K562 (cell line): ENCODE measurements around the gene CLCF1. TPM values are rescaled to one million over a fixed set of nuclear protein-coding genes. Genes with fewer than 3 reads are reported as not detected.

ENCODE experiments used
- CCAR2 ChIP-seq: fragments of 200-400 bp; formaldehyde crosslinking; IDR thresholded peaks from 2 replicates; pipeline ENCODE4 v1.6.1; 2017; ENCODE audit warnings: mild to moderate bottlenecking, low read depth, low read length
- CHCHD3 ChIP-seq: fragments of 250-450 bp; sonication (Bioruptor Pico); IDR thresholded peaks from 2 replicates; pipeline ENCODE4 v2.1.2; 2022; ENCODE audit warnings: mild to moderate bottlenecking
- EP300 ChIP-seq: IDR thresholded peaks from 2 replicates; pipeline ENCODE4 v1.6.1; 2012; ENCODE audit warnings: low read length, improper control_type of control experiment
- HDAC8 ChIP-seq: fragments of 450-650 bp; IDR thresholded peaks from 2 replicates; pipeline ENCODE4 v1.6.1; 2016; ENCODE audit warnings: mild to moderate bottlenecking, missing genetic modification characterization, moderate library complexity, missing compliant biosample characterization
- LEF1 ChIP-seq: fragments of 450-650 bp; IDR thresholded peaks from 2 replicates; pipeline ENCODE4 v1.6.1; 2016; ENCODE audit warnings: mild to moderate bottlenecking
- MEF2D ChIP-seq: conservative IDR thresholded peaks from 2 replicates; pipeline ENCODE4 v1.6.1; 2016; ENCODE audit warnings: low read depth, missing genetic modification characterization, missing compliant biosample characterization
- PURB ChIP-seq: sonication (generic); formaldehyde crosslinking; IDR thresholded peaks from 2 replicates; pipeline ENCODE4 v1.9.0; 2021; ENCODE audit warnings: low read depth, mild to moderate bottlenecking, missing genetic modification reagents
- RBM14 ChIP-seq: fragments of 200-400 bp; formaldehyde crosslinking; IDR thresholded peaks from 2 replicates; pipeline ENCODE4 v1.6.1; 2018; ENCODE audit warnings: low read depth, mild to moderate bottlenecking, low read length, moderate library complexity, borderline replicate concordance; ENCODE audit not compliant: insufficient read depth
- SMC3 ChIP-seq: conservative IDR thresholded peaks from 2 replicates; pipeline ENCODE4 v1.6.1; 2011; ENCODE audit warnings: low read depth, low read length, improper control_type of control experiment; ENCODE audit not compliant: insufficient read depth
- SRSF7 ChIP-seq: fragments of 200-400 bp; formaldehyde crosslinking; optimal IDR thresholded peaks from 2 replicates; pipeline ENCODE3; 2017; ENCODE audit warnings: mild to moderate bottlenecking, low read depth, low read length
- TBL1XR1 ChIP-seq, 2 experiments: IDR thresholded peaks; 2 replicates each; pipeline ENCODE4 v1.6.1; 2012; ENCODE audit warnings: improper control_type of control experiment in 2 of 2, low read length in 2 of 2, mild to moderate bottlenecking in 1 of 2
- ZFP36 ChIP-seq: fragments of 150-350 bp; IDR thresholded peaks from 2 replicates; pipeline ENCODE4 v1.6.1; 2018; ENCODE audit warnings: low read length, low read depth; ENCODE audit not compliant: partially characterized antibody
- ZNF347 ChIP-seq: fragments of 450-650 bp; formaldehyde crosslinking; IDR thresholded peaks from 2 replicates; pipeline ENCODE4 v1.4.0; 2020; ENCODE audit warnings: low read depth, mild to moderate bottlenecking, moderate library complexity
- ZZZ3 ChIP-seq: fragments of 450-650 bp; IDR thresholded peaks from 2 replicates; pipeline ENCODE4 v1.6.1; 2016; ENCODE audit warnings: antibody characterized with exemption, mild to moderate bottlenecking, moderate library complexity
- polyA plus RNA-seq, 8 experiments: library from polyadenylated mRNA; depleted of rRNA in 4 of 8; stranded (reverse) in 5 of 8; unstranded in 3 of 8; fragments of >200 nt; fragmentation: Nextera tagmentation in 2 of 8; fragmentation: Illumina TruSeq in 1 of 8; extraction: Ambion mirVana in 2 of 8; extraction: Trizol in 1 of 8; gene quantifications; 2 replicates each; pipeline versions ENCODE4 v1.2.1 to v1.2.3, GENCODE V29; 2011 to 2014; ENCODE audit warnings: inconsistent platforms in 1 of 8, missing spikeins in 1 of 8
- total RNA-seq, 7 experiments: library from RNA; depleted of rRNA in 6 of 7; stranded (reverse); fragments of >200 nt in 6 of 7; fragmentation: Illumina TruSeq in 2 of 7; extraction: Trizol in 2 of 7; gene quantifications; 2 replicates each; pipeline versions ENCODE4 v1.2.1 to v1.2.3, GENCODE V29; 2011 to 2021; ENCODE audit warnings: low replicate concordance in 1 of 7
- TF ChIP-seq, protein P1 (sequence below): fragments of 250-450 bp; sonication (Bioruptor Pico); IDR thresholded peaks from 2 replicates; pipeline ENCODE4 v1.8.0; 2022; ENCODE audit warnings: moderate library complexity, mild to moderate bottlenecking, inconsistent platforms
- TF ChIP-seq, protein P2 (sequence below): sonication (generic); formaldehyde crosslinking; IDR thresholded peaks from 2 replicates; pipeline ENCODE4 v1.8.1; 2023; ENCODE audit warnings: mild to moderate bottlenecking, missing genetic modification reagents
- TF ChIP-seq, protein P3 (sequence below): sonication (generic); formaldehyde crosslinking; IDR thresholded peaks from 2 replicates; pipeline ENCODE4 v1.9.0; 2022; ENCODE audit warnings: mild to moderate bottlenecking, missing genetic modification reagents
- TF ChIP-seq, protein P4 (sequence below): fragments of 150-350 bp; IDR thresholded peaks from 2 replicates; pipeline ENCODE4 v1.6.1; 2014; ENCODE audit warnings: low read depth, mild to moderate bottlenecking, low read length, borderline replicate concordance
- TF ChIP-seq, protein P5 (sequence below), 2 experiments: fragments of 450-650 bp; conservative IDR thresholded peaks; 2 replicates each; pipeline ENCODE4 v1.6.1; 2017; ENCODE audit warnings: mild to moderate bottlenecking in 2 of 2, moderate library complexity in 2 of 2

The CLCF1 gene
- total and polyA plus RNA-seq, 9 of the 15 experiments (the other 6 are each of a cell fraction or from before 2014, with no cell fraction given) = 0.49 to 5.8 (median 3.0) TPM

DNA sequence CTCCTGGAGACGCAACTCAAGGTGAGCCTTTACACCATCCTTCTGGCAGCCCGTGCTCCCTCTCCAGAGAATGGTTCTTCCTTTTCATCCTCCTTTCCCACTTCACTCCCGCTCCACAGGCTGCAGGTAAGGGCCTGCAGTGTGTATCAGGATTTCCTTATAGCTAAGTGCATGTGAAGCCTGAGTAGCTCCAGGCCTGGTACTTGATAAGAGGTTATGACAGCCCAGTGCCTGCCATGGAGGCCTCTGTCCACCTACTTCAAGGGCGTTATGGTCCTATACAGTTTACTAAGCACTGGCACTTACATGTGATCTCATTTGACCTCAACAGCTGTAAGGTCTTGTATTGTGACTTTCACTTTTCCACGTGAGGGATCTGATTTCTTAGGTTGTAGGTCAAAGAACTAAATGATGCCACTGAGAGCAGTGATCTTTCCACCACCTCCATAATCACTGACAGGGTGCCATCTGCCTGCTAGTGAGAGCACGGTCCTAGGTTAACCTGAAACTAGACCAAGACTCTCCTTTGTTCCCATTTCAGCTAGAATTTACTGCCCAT lies 52.0 kb downstream of the CLCF1 start (continued):
- TF ChIP-seq, protein P1, sequence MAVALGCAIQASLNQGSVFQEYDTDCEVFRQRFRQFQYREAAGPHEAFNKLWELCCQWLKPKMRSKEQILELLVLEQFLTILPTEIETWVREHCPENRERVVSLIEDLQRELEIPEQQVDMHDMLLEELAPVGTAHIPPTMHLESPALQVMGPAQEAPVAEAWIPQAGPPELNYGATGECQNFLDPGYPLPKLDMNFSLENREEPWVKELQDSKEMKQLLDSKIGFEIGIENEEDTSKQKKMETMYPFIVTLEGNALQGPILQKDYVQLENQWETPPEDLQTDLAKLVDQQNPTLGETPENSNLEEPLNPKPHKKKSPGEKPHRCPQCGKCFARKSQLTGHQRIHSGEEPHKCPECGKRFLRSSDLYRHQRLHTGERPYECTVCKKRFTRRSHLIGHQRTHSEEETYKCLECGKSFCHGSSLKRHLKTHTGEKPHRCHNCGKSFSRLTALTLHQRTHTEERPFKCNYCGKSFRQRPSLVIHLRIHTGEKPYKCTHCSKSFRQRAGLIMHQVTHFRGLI = no peak
- TF ChIP-seq, protein P2, sequence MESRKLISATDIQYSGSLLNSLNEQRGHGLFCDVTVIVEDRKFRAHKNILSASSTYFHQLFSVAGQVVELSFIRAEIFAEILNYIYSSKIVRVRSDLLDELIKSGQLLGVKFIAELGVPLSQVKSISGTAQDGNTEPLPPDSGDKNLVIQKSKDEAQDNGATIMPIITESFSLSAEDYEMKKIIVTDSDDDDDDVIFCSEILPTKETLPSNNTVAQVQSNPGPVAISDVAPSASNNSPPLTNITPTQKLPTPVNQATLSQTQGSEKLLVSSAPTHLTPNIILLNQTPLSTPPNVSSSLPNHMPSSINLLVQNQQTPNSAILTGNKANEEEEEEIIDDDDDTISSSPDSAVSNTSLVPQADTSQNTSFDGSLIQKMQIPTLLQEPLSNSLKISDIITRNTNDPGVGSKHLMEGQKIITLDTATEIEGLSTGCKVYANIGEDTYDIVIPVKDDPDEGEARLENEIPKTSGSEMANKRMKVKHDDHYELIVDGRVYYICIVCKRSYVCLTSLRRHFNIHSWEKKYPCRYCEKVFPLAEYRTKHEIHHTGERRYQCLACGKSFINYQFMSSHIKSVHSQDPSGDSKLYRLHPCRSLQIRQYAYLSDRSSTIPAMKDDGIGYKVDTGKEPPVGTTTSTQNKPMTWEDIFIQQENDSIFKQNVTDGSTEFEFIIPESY (CRISPR knock-in tag) = no peak
- TF ChIP-seq SMC3 (no peak), ZNF347 (no peak), EP300 (no peak), CHCHD3 (CRISPR knock-in tag) (no peak), CCAR2 (no peak), RBM14 (no peak), LEF1 (no peak), ZZZ3 (no peak), TBL1XR1 (IDR thresholded peaks at IDR 0.05; ENCODE audit: low read length in 2 of 2) (no peak), MEF2D (no peak), ZFP36 (no peak), SRSF7 (no peak), HDAC8 (tag) (no peak), PURB (CRISPR knock-in tag) (no peak)
- TF ChIP-seq, protein P3, sequence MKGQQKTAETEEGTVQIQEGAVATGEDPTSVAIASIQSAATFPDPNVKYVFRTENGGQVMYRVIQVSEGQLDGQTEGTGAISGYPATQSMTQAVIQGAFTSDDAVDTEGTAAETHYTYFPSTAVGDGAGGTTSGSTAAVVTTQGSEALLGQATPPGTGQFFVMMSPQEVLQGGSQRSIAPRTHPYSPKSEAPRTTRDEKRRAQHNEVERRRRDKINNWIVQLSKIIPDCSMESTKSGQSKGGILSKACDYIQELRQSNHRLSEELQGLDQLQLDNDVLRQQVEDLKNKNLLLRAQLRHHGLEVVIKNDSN = peak; percentile 43; the same call in 1 of the 2 replicates
- TF ChIP-seq, protein P4, sequence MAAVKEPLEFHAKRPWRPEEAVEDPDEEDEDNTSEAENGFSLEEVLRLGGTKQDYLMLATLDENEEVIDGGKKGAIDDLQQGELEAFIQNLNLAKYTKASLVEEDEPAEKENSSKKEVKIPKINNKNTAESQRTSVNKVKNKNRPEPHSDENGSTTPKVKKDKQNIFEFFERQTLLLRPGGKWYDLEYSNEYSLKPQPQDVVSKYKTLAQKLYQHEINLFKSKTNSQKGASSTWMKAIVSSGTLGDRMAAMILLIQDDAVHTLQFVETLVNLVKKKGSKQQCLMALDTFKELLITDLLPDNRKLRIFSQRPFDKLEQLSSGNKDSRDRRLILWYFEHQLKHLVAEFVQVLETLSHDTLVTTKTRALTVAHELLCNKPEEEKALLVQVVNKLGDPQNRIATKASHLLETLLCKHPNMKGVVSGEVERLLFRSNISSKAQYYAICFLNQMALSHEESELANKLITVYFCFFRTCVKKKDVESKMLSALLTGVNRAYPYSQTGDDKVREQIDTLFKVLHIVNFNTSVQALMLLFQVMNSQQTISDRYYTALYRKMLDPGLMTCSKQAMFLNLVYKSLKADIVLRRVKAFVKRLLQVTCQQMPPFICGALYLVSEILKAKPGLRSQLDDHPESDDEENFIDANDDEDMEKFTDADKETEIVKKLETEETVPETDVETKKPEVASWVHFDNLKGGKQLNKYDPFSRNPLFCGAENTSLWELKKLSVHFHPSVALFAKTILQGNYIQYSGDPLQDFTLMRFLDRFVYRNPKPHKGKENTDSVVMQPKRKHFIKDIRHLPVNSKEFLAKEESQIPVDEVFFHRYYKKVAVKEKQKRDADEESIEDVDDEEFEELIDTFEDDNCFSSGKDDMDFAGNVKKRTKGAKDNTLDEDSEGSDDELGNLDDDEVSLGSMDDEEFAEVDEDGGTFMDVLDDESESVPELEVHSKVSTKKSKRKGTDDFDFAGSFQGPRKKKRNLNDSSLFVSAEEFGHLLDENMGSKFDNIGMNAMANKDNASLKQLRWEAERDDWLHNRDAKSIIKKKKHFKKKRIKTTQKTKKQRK = no peak
- TF ChIP-seq, protein P5, sequence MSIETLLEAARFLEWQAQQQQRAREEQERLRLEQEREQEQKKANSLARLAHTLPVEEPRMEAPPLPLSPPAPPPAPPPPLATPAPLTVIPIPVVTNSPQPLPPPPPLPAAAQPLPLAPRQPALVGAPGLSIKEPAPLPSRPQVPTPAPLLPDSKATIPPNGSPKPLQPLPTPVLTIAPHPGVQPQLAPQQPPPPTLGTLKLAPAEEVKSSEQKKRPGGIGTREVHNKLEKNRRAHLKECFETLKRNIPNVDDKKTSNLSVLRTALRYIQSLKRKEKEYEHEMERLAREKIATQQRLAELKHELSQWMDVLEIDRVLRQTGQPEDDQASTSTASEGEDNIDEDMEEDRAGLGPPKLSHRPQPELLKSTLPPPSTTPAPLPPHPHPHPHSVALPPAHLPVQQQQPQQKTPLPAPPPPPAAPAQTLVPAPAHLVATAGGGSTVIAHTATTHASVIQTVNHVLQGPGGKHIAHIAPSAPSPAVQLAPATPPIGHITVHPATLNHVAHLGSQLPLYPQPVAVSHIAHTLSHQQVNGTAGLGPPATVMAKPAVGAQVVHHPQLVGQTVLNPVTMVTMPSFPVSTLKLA (conservative IDR thresholded peaks at IDR 0.05) = 0 out of 4 replicates have a peak, but pooled peaks of 1 of the 2 experiments have one; percentile 43
